CD4-positive, alpha-beta T cell treated with Interleukin-21 for 1 hour (primary cell): ENCODE results near the gene ENGASE.

ENCODE experiments used
- DNase-seq: peaks from one replicate; pipeline ENCODE4 v3.0.0-alpha.2; 2020

ENGASE gene

GRCh38 chr17:79039171-79039570, 35.5 kb upstream of the ENGASE start:
- no peak for DNase-seq

GRCh38 chr17:79039886-79040285, 34.7 kb upstream of the ENGASE start:
- no peak for DNase-seq

GRCh38 chr17:79041041-79041570, 33.5 kb upstream of the ENGASE start:
- no peak for DNase-seq

GRCh38 chr17:79041723-79042420, 32.8 kb upstream of the ENGASE start:
- no peak for DNase-seq

GRCh38 chr17:79042421-79043190, 32.0 kb upstream of the ENGASE start:
- peak; percentile 60 for DNase-seq

- no peak for DNase-seq
Observed at GRCh38 chr17:79043191-79043930, 31.3 kb upstream of the ENGASE start.

GRCh38 chr17:79043931-79044320, 30.7 kb upstream of the ENGASE start:
- DNase-seq: no peak

GRCh38 chr17:79044462-79044861, 30.2 kb upstream of the ENGASE start:
- DNase-seq: no peak

GRCh38 chr17:79045001-79045729, 29.5 kb upstream of the ENGASE start:
- DNase-seq: no peak

- DNase-seq: peak; percentile 56
Observed at GRCh38 chr17:79045842-79046196, 28.8 kb upstream of the ENGASE start.

GRCh38 chr17:79046197-79046915, 28.3 kb upstream of the ENGASE start:
- DNase-seq: no peak

GRCh38 chr17:79046916-79047280, 27.7 kb upstream of the ENGASE start:
- no peak for DNase-seq

GRCh38 chr17:79047291-79047920, 27.2 kb upstream of the ENGASE start:
- DNase-seq: no peak

- DNase-seq: no peak
Observed at GRCh38 chr17:79047923-79048825, 26.4 kb upstream of the ENGASE start.

- DNase-seq: no peak
Observed at GRCh38 chr17:79048826-79049755, 25.5 kb upstream of the ENGASE start.

GRCh38 chr17:79049821-79050220, 24.8 kb upstream of the ENGASE start:
- DNase-seq: no peak

GRCh38 chr17:79050551-79050950, 24.1 kb upstream of the ENGASE start:
- no peak for DNase-seq

- no peak for DNase-seq
Observed at GRCh38 chr17:79051306-79051705, 23.3 kb upstream of the ENGASE start.

- no peak for DNase-seq
Observed at GRCh38 chr17:79052131-79052530, 22.5 kb upstream of the ENGASE start.
